Left lung (tissue), 10 donors: ENCODE results near the gene CEP68. TPM values are rescaled to one million over a fixed set of nuclear protein-coding genes. Genes with fewer than 3 reads are reported as not detected.
A peak's percentile ranks its signal among the peaks of the same experiment; 100 is the strongest.

Source experiments
- ATAC-seq: fragments of 200-7000 bp; cut with Tn5 transposase; one replicate; pipeline ENCODE4 v1.9.1; 2020; ENCODE audit warnings: moderate library complexity
- DNase-seq, 4 donors: peaks; one replicate each; pipeline ENCODE4 v3.0.0-alpha.2; 2013 to 2020
- H3K27ac ChIP-seq, 2 donors: fragments of 200-600 bp; sonication (generic) in 1 of 2; one replicate each; pipeline versions ENCODE4 v1.5.0 to v1.8.0; 2020 to 2021
- H3K27me3 ChIP-seq, 2 donors: fragments of 200-600 bp; sonication (generic) in 1 of 2; one replicate each; pipeline versions ENCODE4 v1.5.0 to v1.8.0; 2020 to 2021
- H3K36me3 ChIP-seq, 2 donors: fragments of 200-600 bp; sonication (generic) in 1 of 2; one replicate each; pipeline versions ENCODE4 v1.5.0 to v1.8.0; 2020 to 2021
- H3K4me1 ChIP-seq, 2 donors: fragments of 200-600 bp; one replicate each; pipeline ENCODE4 v1.8.0; 2021
- H3K4me3 ChIP-seq, 2 donors: fragments of 200-600 bp; sonication (generic) in 1 of 2; one replicate each; pipeline versions ENCODE4 v1.5.0 to v1.8.0; 2020 to 2021; ENCODE audit warnings: mild to moderate bottlenecking in 1 of 2
- H3K9me3 ChIP-seq, 2 donors: fragments of 200-600 bp; sonication (generic) in 1 of 2; one replicate each; pipeline versions ENCODE4 v1.5.0 to v1.8.0; 2020 to 2021
- intact Hi-C, 2 donors: fragments of 100-400 bp; cut with DNase I; formaldehyde crosslinking; loops; one replicate each; pipeline versions ENCODE4 v1.11.2 to v1.14.2; 2022
- polyA plus RNA-seq, 6 donors: library from polyadenylated mRNA; unstranded; fragments of 120-200 nt; gene quantifications; one replicate each; pipeline ENCODE4 v1.2.1, GENCODE V29; 2013; ENCODE audit not compliant: insufficient read length in 6 of 6
- total RNA-seq, 2 donors: library from RNA; stranded (reverse); fragmentation: NEBNext Ultra II Directional; extraction: Animal tissue kit (Norgen Biotek cat#: 25700); gene quantifications; one replicate each; pipeline ENCODE4 v1.2.1, GENCODE V29; 2021
- TF ChIP-seq, protein P1 (sequence below), 2 donors: fragments of 200-600 bp; sonication (generic) in 1 of 2; IDR thresholded peaks; one replicate each; pipeline versions ENCODE4 v1.5.0 to v1.8.0; 2021; ENCODE audit warnings: antibody characterized with exemption in 2 of 2
- donor health status: DM: no; HTN: yes; CAD: no.
- donor health status: DM: no; HTN: no; CAD: no.

CEP68 gene
- total and polyA plus RNA-seq, 8 donors, result 7.9 to 32.4 (median 30.2) TPM

DNA sequence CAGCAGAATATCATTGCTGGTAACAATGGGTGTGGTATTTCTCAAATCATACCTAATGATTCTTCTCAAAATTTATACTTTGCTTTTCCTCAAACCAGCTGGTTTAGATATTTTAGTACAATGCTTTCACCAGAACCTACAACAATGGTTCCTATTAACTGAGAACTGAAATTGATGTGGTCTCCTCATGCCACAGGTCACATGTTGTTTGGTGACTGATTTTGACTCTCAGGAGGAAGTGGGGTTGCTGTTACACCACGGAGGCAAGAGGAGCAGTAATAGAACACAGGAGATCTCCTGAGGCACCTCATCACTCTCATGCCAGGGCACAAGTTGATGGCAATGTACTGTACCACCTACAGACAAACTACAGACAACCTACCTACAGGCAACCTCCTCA lies 3.0 kb upstream of the CEP68 start:
- no peak overlapping the region for H3K27ac ChIP-seq
- intact Hi-C loops, result no loop called here

DNA sequence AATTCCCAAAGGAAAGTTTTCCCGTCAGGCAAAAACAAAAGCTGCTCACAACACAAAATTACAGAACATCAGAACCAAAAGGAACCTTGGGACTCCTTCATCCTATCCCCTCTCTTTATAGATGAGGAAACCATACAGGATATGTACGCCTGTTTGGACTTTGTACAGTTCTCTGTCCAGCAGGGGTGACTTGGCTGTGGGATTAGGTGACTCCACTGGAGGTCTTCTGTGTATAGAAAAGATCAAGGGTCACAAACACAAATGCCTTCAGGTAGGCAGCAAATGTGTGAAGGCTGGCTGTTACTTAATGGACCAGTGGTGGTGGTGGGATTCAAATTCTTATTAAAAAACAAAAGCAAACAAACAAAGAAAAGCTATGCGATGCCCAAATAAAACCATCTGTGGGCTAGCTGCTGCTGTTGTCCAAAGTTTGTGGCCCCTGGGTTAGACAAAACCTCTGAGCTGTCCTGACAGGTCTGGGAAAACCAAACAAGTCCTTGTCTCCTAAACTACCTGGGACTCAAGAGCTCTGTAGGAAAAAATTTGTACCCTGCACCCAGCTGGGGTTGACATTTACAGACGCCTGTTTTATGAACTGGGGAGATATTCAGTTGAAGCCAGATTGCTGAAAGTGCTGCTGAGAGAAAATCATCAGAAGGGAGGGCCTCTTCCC lies 1.3 kb upstream of the CEP68 start:
- H3K27ac ChIP-seq, result no peak overlapping the region
- intact Hi-C loops, result no loop called here

More for the DNA sequence above, 3.0 kb upstream of the CEP68 start:
- H3K36me3 ChIP-seq, result no peaks in the 10 kb centered on the region
- ATAC-seq, result no peak
- H3K4me1 ChIP-seq, result peaks cover 10 to 36% of the 10 kb centered on the region in 2 donors
- H3K9me3 ChIP-seq, result no peaks in the 10 kb centered on the region
- no peak overlapping the region for H3K4me3 ChIP-seq
- no peaks in the 10 kb centered on the region for H3K27me3 ChIP-seq
- DNase-seq, result no peak
- TF ChIP-seq, protein P1, sequence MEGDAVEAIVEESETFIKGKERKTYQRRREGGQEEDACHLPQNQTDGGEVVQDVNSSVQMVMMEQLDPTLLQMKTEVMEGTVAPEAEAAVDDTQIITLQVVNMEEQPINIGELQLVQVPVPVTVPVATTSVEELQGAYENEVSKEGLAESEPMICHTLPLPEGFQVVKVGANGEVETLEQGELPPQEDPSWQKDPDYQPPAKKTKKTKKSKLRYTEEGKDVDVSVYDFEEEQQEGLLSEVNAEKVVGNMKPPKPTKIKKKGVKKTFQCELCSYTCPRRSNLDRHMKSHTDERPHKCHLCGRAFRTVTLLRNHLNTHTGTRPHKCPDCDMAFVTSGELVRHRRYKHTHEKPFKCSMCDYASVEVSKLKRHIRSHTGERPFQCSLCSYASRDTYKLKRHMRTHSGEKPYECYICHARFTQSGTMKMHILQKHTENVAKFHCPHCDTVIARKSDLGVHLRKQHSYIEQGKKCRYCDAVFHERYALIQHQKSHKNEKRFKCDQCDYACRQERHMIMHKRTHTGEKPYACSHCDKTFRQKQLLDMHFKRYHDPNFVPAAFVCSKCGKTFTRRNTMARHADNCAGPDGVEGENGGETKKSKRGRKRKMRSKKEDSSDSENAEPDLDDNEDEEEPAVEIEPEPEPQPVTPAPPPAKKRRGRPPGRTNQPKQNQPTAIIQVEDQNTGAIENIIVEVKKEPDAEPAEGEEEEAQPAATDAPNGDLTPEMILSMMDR (IDR thresholded peaks at IDR 0.05), result no peak

DNA sequence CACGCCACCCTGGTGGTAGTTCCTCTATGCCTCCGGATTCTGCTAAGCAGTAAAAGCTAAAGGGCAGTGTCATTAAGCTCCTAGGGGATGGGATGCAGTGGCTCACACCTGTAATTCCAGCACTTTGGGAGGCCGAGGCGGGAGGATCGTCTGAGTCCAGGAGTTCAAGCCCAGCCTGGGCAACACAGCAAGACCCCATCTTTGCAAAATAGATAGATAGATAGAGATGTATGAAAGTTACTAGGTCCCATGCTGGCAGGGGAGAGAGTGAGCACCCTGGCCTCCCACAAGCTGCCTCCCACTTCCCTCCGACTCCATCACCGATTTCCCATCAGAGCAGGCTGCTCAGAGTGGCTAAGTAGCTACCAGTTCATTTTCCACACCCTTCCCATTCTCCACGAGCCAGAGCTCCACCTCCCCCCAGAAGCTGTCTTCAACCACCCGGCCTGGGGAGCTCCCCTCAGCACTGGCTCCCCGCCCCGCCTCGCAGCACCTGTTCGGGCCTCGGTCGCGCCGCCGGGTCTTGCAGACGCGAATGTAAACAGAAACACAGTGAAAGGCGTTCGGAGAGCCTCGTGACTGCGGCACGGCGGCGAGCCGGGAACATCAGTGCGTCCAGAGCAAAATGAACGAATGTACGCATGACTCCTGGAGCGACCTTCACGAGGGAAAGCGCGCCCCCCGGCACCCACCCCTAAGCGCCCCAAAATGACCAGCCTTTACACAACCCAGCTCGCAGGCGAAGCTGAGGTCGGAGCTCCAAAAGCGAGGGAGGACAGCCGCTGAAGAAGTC lies 598 bp upstream of the CEP68 start:
- Histone ChIP-seq H3K4me1 (peaks cover 10 to 53% of the 10 kb centered on the region in 2 donors), H3K4me3 (peak overlapping the region; percentile 79 to 96), H3K27ac (peak overlapping the region; percentile 84 to 87), H3K27me3 (no peaks in the 10 kb centered on the region), H3K36me3 (no peaks in the 10 kb centered on the region), H3K9me3 (no peaks in the 10 kb centered on the region)
- ATAC-seq, result peak; percentile 56
- TF ChIP-seq, protein P1 (IDR thresholded peaks at IDR 0.05), result no peak
- intact Hi-C loops, result no loop called here
- peak in 2 of 4 donors; percentile 71 to 89 for DNase-seq

More for the DNA sequence above, 1.3 kb upstream of the CEP68 start:
- Histone ChIP-seq H3K27me3 (no peaks in the 10 kb centered on the region), H3K9me3 (no peaks in the 10 kb centered on the region), H3K4me1 (peaks cover 10 to 53% of the 10 kb centered on the region in 2 donors), H3K36me3 (no peaks in the 10 kb centered on the region), H3K4me3 (peak overlapping the region in 1 of 2 donors; percentile 96)
- DNase-seq (no peak), ATAC-seq (no peak)
- TF ChIP-seq, protein P1 (IDR thresholded peaks at IDR 0.05), result no peak

DNA sequence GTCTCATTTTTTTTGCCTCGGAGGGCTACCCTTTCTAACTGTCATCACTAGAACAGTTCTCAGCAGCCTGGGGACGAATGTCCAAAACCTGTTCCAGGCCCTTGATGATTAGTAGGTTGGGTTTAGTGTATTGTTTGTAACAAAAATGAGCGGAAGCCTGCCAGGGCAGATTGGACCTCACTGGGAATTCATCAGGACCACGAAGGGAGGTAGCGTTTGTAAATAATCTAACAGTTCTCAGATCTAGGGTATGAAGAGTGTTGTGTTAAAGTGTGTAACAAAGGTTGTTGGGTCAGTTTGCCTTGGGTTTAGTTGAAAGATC lies 799 bp downstream of the CEP68 start:
- DNase-seq (no peak), ATAC-seq (no peak)
- TF ChIP-seq, protein P1 (IDR thresholded peaks at IDR 0.05), result no peak
- no peaks in the 10 kb centered on the region for H3K9me3 ChIP-seq
- intact Hi-C loops, result no loop called here
- H3K27ac ChIP-seq, result peak overlapping the region; percentile 84 to 87
- peak overlapping the region; percentile 79 to 96 for H3K4me3 ChIP-seq
- H3K27me3 ChIP-seq, result no peaks in the 10 kb centered on the region
- H3K36me3 ChIP-seq, result no peaks in the 10 kb centered on the region
- peaks cover 10 to 60% of the 10 kb centered on the region in 2 donors for H3K4me1 ChIP-seq

DNA sequence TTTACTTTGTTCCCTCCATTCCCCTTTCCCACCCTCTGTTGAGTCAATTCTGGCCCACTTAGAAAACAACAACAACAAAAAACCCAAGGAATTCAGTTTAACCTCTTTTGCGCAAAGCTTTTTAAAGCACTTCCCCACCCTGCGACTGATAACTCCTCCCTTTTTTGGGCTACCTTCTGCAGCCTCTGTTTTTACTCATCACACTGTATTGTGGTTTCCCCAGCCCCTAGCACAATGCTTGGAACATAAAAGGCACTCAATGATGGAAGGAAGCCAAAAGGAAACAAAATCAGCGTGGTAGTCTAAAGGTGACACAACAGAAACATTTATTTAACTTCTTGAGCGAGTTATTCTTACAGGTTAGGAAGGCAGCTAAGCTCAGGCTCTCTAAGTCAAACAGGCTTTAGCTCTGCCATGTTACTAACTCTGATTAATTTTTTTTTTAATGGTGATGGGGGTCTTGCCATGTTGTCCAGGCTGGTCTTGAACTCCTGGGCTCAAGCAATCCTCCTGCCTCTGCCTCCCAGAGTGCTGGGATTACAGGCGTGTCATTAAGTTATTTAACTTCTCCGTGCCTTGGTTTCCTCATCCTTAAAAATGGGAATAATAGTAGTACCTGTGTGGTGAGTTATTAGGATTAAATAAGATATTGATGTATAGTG lies 1.3 kb downstream of the CEP68 start:
- no peaks in the 10 kb centered on the region for H3K27me3 ChIP-seq
- H3K4me1 ChIP-seq, result peaks cover 10 to 60% of the 10 kb centered on the region in 2 donors
- TF ChIP-seq, protein P1 (IDR thresholded peaks at IDR 0.05), result no peak
- H3K4me3 ChIP-seq, result peak overlapping the region; percentile 79 to 96
- no peaks in the 10 kb centered on the region for H3K36me3 ChIP-seq
- intact Hi-C loops, result no loop called here
- ATAC-seq (peak; percentile 1), DNase-seq (no peak)
- no peaks in the 10 kb centered on the region for H3K9me3 ChIP-seq
- peak overlapping the region; percentile 84 to 87 for H3K27ac ChIP-seq
